ENCODE measurements around the gene ARL13A.

DNA sequence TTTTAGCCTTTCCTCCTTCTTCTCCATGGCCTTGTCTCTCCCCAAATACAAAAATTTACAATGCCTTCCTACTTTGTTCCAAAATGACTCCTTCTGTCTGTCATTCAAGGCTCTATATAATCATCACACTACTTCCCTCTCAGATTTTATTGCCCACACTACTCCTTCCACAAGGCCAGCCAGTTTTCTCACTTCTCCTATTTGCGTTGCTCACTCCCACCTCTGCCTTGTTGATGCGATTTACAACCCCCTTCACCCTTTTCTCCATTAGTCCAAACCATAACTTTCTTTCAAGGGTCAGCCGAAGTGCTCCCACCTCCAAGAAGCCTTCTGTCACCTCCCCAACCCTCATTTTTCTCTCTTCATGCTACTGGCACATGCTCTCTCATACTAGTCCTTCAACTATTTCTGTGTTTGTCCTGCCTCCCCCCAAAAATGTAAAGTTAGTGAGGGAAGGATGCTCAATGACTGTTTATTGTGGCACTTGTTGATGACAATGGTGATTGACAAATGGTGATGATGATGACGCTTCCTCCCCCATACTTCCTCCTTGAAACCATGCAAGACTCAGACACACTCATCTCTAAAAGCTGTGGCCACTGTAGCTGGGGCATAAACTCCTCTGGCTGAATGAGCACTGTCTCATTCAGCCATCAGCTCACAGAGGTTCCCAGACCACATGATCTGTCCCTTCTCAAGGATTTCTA, 38.1 kb upstream of the ARL13A start:
- TF ChIP-seq, protein P1, sequence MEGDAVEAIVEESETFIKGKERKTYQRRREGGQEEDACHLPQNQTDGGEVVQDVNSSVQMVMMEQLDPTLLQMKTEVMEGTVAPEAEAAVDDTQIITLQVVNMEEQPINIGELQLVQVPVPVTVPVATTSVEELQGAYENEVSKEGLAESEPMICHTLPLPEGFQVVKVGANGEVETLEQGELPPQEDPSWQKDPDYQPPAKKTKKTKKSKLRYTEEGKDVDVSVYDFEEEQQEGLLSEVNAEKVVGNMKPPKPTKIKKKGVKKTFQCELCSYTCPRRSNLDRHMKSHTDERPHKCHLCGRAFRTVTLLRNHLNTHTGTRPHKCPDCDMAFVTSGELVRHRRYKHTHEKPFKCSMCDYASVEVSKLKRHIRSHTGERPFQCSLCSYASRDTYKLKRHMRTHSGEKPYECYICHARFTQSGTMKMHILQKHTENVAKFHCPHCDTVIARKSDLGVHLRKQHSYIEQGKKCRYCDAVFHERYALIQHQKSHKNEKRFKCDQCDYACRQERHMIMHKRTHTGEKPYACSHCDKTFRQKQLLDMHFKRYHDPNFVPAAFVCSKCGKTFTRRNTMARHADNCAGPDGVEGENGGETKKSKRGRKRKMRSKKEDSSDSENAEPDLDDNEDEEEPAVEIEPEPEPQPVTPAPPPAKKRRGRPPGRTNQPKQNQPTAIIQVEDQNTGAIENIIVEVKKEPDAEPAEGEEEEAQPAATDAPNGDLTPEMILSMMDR (IDR thresholded peaks at IDR 0.05; ENCODE audit: control extremely low read depth in 1 of 3, insufficient read depth in 1 of 3, low read depth in 1 of 3, low read length in 3 of 3) = no peak
- no peak for TF ChIP-seq ZNF274 (IDR thresholded peaks at IDR 0.05; ENCODE audit: borderline replicate concordance, extremely low read depth, low read length)

Data from H1 (cell line).